GM12874 (cell line): Measurements from ENCODE around the gene SSTR5.

Source experiments
- TF ChIP-seq, protein P1 (sequence below): IDR thresholded peaks from 2 replicates; pipeline ENCODE4 v1.5.1; 2011; ENCODE audit warnings: low read depth, mild to moderate bottlenecking, control low read depth, low read length, moderate library complexity; ENCODE audit not compliant: insufficient read depth

Gene SSTR5

GRCh38 chr16:1124291-1124690, 51.7 kb downstream of the SSTR5 start:
- TF ChIP-seq, protein P1, sequence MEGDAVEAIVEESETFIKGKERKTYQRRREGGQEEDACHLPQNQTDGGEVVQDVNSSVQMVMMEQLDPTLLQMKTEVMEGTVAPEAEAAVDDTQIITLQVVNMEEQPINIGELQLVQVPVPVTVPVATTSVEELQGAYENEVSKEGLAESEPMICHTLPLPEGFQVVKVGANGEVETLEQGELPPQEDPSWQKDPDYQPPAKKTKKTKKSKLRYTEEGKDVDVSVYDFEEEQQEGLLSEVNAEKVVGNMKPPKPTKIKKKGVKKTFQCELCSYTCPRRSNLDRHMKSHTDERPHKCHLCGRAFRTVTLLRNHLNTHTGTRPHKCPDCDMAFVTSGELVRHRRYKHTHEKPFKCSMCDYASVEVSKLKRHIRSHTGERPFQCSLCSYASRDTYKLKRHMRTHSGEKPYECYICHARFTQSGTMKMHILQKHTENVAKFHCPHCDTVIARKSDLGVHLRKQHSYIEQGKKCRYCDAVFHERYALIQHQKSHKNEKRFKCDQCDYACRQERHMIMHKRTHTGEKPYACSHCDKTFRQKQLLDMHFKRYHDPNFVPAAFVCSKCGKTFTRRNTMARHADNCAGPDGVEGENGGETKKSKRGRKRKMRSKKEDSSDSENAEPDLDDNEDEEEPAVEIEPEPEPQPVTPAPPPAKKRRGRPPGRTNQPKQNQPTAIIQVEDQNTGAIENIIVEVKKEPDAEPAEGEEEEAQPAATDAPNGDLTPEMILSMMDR: no peak

DNA sequence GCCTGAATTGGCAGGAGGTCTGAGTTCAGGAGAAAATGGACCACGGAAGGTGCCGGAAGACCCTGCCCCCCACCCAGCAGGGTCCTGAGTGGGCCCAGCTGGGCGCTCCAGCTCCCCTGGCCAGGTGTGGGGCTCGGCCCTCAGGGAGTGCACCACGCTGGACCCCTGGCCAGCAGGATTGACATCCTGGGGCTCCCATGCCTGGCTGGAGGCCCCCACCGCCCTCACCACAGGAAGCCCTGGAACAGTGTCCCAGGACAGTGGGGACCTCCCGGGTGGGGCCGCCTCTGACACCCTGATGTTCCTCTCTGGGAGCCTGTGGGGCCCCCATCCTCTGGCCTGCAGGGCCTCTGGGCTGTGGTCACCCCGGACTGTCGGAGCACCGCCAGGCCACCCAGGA, 52.2 kb downstream of the SSTR5 start:
- TF ChIP-seq, protein P1: no peak

DNA sequence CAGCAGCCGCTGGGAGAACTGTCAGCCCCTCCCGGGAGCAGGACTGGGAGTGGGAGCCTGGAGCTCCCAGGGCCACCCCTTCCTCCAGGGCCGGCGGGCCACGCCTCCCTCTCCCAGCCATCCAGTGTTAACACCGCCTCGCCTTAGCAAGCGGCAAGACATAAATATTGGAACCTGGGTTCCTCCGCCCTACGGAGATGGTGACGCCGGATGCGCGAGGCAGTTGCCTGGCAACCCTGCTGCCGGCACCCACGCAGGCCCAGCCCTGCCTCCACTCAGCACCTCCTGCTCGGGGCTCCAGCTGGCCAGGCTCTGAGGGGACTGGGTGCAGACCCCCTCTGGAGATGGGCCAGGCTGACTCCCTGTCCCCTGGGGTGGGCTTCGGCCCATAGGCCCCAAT, 52.9 kb downstream of the SSTR5 start:
- TF ChIP-seq, protein P1: no peak

- TF ChIP-seq, protein P1: no peak
Measured at GRCh38 chr16:1126044-1126443, 53.5 kb downstream of the SSTR5 start.

- TF ChIP-seq, protein P1: no peak
Measured at GRCh38 chr16:1126586-1126985, 54.0 kb downstream of the SSTR5 start.

DNA sequence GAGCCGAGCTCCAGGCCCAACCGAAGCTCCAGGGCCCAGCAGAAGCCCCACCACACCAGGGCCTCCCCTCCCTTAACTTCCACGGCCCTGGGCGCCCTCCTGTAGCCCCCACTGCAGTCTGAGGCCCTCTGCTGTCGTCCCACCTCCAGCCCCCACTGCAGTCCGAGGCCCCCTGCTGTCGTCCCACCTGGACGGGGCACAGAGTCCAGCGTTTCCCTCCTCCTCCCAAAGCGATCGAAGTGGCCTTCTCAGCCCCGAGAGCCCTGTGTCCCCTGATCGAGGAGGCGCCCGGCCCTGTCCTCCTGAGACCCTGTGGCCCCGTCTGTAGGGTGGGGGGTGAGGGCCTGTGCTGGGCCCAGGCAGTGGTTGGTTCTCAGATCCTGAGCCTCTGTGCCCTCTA, 54.6 kb downstream of the SSTR5 start:
- TF ChIP-seq, protein P1: no peak

- TF ChIP-seq, protein P1: no peak
Measured at GRCh38 chr16:1127971-1128715, 55.6 kb downstream of the SSTR5 start.
